Keratinocyte (primary cell): ENCODE measurements around the gene MAP2K2. TPM values are rescaled to one million over a fixed set of nuclear protein-coding genes. Genes with fewer than 3 reads are reported as not detected.

Experiments used
- DNase-seq: peaks from one replicate; pipeline ENCODE4 v3.0.0-alpha.2; 2011; ENCODE audit warnings: low read depth, missing footprints, low spot score
- FAIRE-seq: peaks from 2 replicates; lab custom pipeline; 2011; peaks lifted over from hg19 to GRCh38; lab: Jason Lieb, UNC
- H2AFZ ChIP-seq: 2 replicates; pipeline ENCODE4 v1.6.0; 2012; ENCODE audit warnings: low read length, control low read depth, inconsistent platforms; ENCODE audit not compliant: control insufficient read depth
- H3K27ac ChIP-seq: 2 replicates; pipeline ENCODE4 v1.5.1; 2011; ENCODE audit warnings: low read length; ENCODE audit not compliant: control insufficient read depth, insufficient read depth
- H3K27me3 ChIP-seq: 3 replicates; pipeline ENCODE4 v1.6.0; 2011; ENCODE audit warnings: low read length; ENCODE audit not compliant: control insufficient read depth, insufficient read depth; ENCODE audit errors: extremely low read depth
- H3K36me3 ChIP-seq, 2 experiments: 2 replicates in 1 of 2; 3 replicates in 1 of 2; pipeline ENCODE4 v1.5.1; 2011; ENCODE audit warnings: low read length in 2 of 2, mild to moderate bottlenecking in 1 of 2; ENCODE audit not compliant: control insufficient read depth in 2 of 2, insufficient read depth in 2 of 2; ENCODE audit errors: extremely low read depth in 1 of 2
- H3K4me1 ChIP-seq: 3 replicates; pipeline ENCODE4 v1.5.1; 2011; ENCODE audit warnings: low read length; ENCODE audit not compliant: control insufficient read depth, insufficient read depth; ENCODE audit errors: extremely low read depth
- H3K4me2 ChIP-seq: 3 replicates; pipeline ENCODE4 v1.6.0; 2011; ENCODE audit warnings: low read depth, low read length; ENCODE audit not compliant: control insufficient read depth, insufficient read depth; ENCODE audit errors: extremely low read depth
- H3K4me3 ChIP-seq, 3 experiments: fragments of 200-600 bp in 1 of 3; sonication (generic) in 1 of 3; 2 replicates in 2 of 3; 3 replicates in 1 of 3; pipeline ENCODE4 v1.5.1; 2011 to 2016; ENCODE audit warnings: low read length in 3 of 3, mild to moderate bottlenecking in 3 of 3, control low read depth in 2 of 3, inconsistent platforms in 1 of 3, low read depth in 1 of 3, mixed read lengths in 1 of 3, mixed run types in 1 of 3, moderate library complexity in 1 of 3; ENCODE audit not compliant: control insufficient read depth in 2 of 3, insufficient read depth in 2 of 3; ENCODE audit errors: extremely low read depth in 1 of 3
- H3K79me2 ChIP-seq: 2 replicates; pipeline ENCODE4 v1.6.0; 2012; ENCODE audit warnings: low read length; ENCODE audit not compliant: control insufficient read depth, insufficient read depth
- H3K9ac ChIP-seq: 3 replicates; pipeline ENCODE4 v1.6.0; 2011; ENCODE audit warnings: low read length; ENCODE audit not compliant: control insufficient read depth, insufficient read depth; ENCODE audit errors: extremely low read depth
- H3K9me1 ChIP-seq: 3 replicates; pipeline ENCODE4 v1.6.0; 2011; ENCODE audit warnings: low read length; ENCODE audit not compliant: control insufficient read depth, insufficient read depth; ENCODE audit errors: extremely low read depth
- H3K9me3 ChIP-seq: 2 replicates; pipeline ENCODE4 v1.5.1; 2012; ENCODE audit warnings: low read depth, low read length; ENCODE audit not compliant: control insufficient read depth
- H4K20me1 ChIP-seq: 3 replicates; pipeline ENCODE4 v1.6.0; 2011; ENCODE audit warnings: low read length; ENCODE audit not compliant: control insufficient read depth, insufficient read depth; ENCODE audit errors: extremely low read depth
- EZH2 ChIP-seq: IDR thresholded peaks from one replicate; pipeline ENCODE4 v1.6.1; 2012; ENCODE audit warnings: inconsistent platforms, mild to moderate bottlenecking, low read length, moderate library complexity
- dilution Hi-C: fragments of 300-500 bp; cut with MboI; formaldehyde crosslinking; loops from one replicate; pipeline ENCODE4 v1.7.0; 2020; ENCODE audit warnings: low sequenced_read_pairs; ENCODE audit not compliant: extremely low pct_ligation_motif_present
- polyA plus RNA-seq, 5 experiments: library from polyadenylated mRNA; depleted of rRNA in 3 of 5; stranded (reverse) in 3 of 5; stranded (forward) in 1 of 5; unstranded in 1 of 5; fragments of >200 nt; gene quantifications; 1 replicate in 1 of 5; 2 replicates in 3 of 5; 3 replicates in 1 of 5; pipeline versions ENCODE4 v1.2.1 to v1.2.3, GENCODE V29; 2011 to 2012; ENCODE audit warnings: missing spikeins in 2 of 5, low read depth in 1 of 5, low replicate concordance in 1 of 5
- TF ChIP-seq, protein P1 (sequence below), 3 experiments: IDR thresholded peaks in 1 of 3; conservative IDR thresholded peaks in 1 of 3; optimal IDR thresholded peaks in 1 of 3; 2 replicates in 2 of 3; 3 replicates in 1 of 3; pipeline versions ENCODE3 to v1.5.1; 2011; ENCODE audit warnings: low read length in 3 of 3, mild to moderate bottlenecking in 3 of 3, moderate library complexity in 2 of 3, control low read depth in 1 of 3, inconsistent platforms in 1 of 3; ENCODE audit not compliant: insufficient read depth in 2 of 3; ENCODE audit errors: extremely low read depth in 1 of 3

The MAP2K2 gene
- polyA plus RNA-seq, 1 donor (not counting 4 experiments of a cell fraction or from before 2014, with no cell fraction given), result 61.8 TPM

DNA sequence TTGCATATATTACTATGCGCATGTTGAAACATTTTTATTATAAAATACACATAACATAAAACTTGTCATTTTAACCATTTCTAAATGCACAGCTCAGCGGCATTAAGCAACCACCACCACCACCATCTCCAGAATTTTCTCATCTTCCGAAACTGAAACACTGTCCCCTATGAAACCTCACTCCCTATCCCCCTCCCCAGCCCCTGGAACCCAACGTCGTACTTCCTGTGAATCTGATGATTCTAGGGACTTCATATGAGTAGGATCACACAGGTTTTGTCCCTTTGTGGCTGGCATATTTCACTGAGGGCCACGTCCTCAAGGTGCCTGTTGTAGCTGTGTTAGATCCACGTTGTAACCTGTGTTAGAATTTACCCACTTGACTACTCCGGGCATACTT lies 716 bp upstream of the MAP2K2 start:
- no peaks in the 10 kb centered on the region for H4K20me1 ChIP-seq
- H3K4me3 ChIP-seq, result peak overlapping the region; percentile 65 to 97 (median 84)
- no peak for TF ChIP-seq EZH2
- TF ChIP-seq, protein P1, sequence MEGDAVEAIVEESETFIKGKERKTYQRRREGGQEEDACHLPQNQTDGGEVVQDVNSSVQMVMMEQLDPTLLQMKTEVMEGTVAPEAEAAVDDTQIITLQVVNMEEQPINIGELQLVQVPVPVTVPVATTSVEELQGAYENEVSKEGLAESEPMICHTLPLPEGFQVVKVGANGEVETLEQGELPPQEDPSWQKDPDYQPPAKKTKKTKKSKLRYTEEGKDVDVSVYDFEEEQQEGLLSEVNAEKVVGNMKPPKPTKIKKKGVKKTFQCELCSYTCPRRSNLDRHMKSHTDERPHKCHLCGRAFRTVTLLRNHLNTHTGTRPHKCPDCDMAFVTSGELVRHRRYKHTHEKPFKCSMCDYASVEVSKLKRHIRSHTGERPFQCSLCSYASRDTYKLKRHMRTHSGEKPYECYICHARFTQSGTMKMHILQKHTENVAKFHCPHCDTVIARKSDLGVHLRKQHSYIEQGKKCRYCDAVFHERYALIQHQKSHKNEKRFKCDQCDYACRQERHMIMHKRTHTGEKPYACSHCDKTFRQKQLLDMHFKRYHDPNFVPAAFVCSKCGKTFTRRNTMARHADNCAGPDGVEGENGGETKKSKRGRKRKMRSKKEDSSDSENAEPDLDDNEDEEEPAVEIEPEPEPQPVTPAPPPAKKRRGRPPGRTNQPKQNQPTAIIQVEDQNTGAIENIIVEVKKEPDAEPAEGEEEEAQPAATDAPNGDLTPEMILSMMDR (optimal IDR thresholded peaks at IDR 0.05 in 1 of 3, IDR thresholded peaks at IDR 0.05 in 1 of 3, conservative IDR thresholded peaks at IDR 0.05 in 1 of 3; ENCODE audit: extremely low read depth in 1 of 3, insufficient read depth in 2 of 3, low read length in 3 of 3), result no peak
- H3K9me3 ChIP-seq, result no peaks in the 10 kb centered on the region
- peak overlapping the region; percentile 97 for H3K4me2 ChIP-seq
- no peaks in the 10 kb centered on the region for H3K9me1 ChIP-seq
- peak overlapping the region; percentile 43 for H2AFZ ChIP-seq
- no peak overlapping the region for H3K27ac ChIP-seq
- peak overlapping the region; percentile 89 for H3K9ac ChIP-seq
- H3K79me2 ChIP-seq, result peaks cover 32% of the 10 kb centered on the region
- no peaks in the 10 kb centered on the region for H3K27me3 ChIP-seq
- DNase-seq, result no peak
- dilution Hi-C loops, result no loop called here
- H3K36me3 ChIP-seq, result peaks cover under 1 to 3% of the 10 kb centered on the region in 2 experiments
- peaks cover 13% of the 10 kb centered on the region for H3K4me1 ChIP-seq
- no peak for FAIRE-seq

DNA sequence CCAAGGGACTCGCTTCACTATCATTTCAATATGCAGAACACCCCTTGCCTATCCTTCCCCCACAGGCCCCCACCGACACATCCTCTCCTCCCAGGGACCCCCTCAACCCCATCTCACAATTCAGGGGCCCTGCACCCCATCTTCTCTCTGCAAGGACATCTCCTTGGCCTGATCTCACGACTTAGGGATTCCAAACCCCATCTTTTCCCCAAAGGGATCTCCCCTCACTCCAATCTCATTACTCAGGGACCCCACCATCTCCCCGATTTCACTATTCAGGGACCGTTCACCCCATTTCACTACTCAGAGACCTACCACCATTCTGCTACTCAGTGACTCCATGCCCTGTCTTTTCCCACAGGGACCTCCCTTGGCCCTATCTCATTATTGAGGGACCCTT lies 1.4 kb downstream of the MAP2K2 start:
- Histone ChIP-seq H3K4me2 (peak overlapping the region; percentile 86), H4K20me1 (peaks cover 3% of the 10 kb centered on the region), H3K4me3 (peak overlapping the region; percentile 89 to 97 (median 92)), H3K4me1 (peaks cover 13% of the 10 kb centered on the region), H3K9me3 (no peaks in the 10 kb centered on the region), H3K36me3 (peaks cover 7 to 8% of the 10 kb centered on the region in 2 experiments), H3K9ac (peak overlapping the region; percentile 89), H3K27ac (peak overlapping the region; percentile 56), H3K79me2 (peaks cover 44% of the 10 kb centered on the region), H3K27me3 (no peaks in the 10 kb centered on the region), H3K9me1 (no peaks in the 10 kb centered on the region), H2AFZ (no peak overlapping the region)
- no peak for DNase-seq
- dilution Hi-C loops, result no loop called here
- no peak for FAIRE-seq
- TF ChIP-seq, protein P1 (optimal IDR thresholded peaks at IDR 0.05 in 1 of 3, IDR thresholded peaks at IDR 0.05 in 1 of 3, conservative IDR thresholded peaks at IDR 0.05 in 1 of 3; ENCODE audit: extremely low read depth in 1 of 3, insufficient read depth in 2 of 3, low read length in 3 of 3), result no peak
- no peak for TF ChIP-seq EZH2
